Activated CD8-positive, alpha-beta memory T cell treated with anti-CD3 and anti-CD28 coated beads for 1 hour (primary cell): ENCODE measurements around the gene TAS1R2.
"Not testable (repeated sequence)": the region's sequence is repeated elsewhere in the genome, so short reads cannot be mapped to it uniquely, and the experiment has no call there.

Experiments
- DNase-seq, 2 donors: peaks; one replicate each; pipeline ENCODE4 v3.0.0-alpha.2; 2020; ENCODE audit warnings: low read depth in 1 of 2; ENCODE audit errors: extremely low read depth in 1 of 2

Gene TAS1R2

DNA sequence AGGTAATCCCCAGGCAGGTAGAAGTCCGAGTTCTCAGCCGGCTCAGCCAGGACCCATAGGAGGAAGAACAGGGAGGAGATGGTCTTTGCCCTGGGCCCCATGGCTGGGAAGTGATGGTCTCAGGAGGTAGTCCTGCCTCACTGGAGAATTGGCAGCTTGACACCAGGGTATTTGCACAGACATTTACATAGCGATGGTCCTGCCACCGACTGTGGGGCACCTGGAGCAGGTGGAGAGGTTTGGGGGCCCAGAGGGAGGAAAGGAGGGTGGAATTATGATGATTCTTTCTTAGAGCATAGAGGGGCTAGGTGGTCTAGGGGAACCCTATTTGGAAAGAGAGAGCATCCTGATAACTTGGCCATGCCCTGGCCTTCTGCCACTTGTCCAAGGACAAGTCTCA lies at the start of gene TAS1R2:
Gene TAS1R2, minus strand, starts transcription at position 101 of the 400 bp plus-strand sequence. Its CDS starts 0 bp downstream, at position 101.
- no peak for DNase-seq

- no peak for DNase-seq
Measured at GRCh38 chr1:18907917-18908845, 48.7 kb upstream of the TAS1R2 start.

- DNase-seq: peak in 1 of 2 donors; percentile 33
Measured at GRCh38 chr1:18907021-18907916, 47.8 kb upstream of the TAS1R2 start.

DNA sequence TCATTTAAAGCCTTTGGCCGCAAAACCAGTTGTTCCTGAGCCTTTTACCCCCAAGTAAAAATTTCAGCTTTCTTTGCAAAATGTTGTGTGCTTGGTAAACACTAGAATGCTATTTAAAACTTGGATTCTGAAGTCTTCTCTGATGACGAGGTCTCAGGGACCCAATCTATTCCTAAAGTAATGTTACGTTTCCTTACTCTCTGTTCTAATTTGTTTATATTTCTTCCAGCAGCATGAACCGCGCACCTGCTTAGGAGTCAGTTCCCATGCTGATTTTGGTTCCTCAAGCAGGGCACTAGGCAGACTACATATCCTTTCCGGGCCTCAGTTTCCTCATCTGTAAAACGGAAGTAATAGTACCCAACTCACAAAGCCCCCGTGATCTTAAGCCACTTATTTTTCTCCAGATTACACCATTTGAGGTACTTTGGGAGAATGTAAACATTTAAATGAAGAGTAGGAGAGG lies 43.9 kb upstream of the TAS1R2 start:
- DNase-seq: no peak

DNA sequence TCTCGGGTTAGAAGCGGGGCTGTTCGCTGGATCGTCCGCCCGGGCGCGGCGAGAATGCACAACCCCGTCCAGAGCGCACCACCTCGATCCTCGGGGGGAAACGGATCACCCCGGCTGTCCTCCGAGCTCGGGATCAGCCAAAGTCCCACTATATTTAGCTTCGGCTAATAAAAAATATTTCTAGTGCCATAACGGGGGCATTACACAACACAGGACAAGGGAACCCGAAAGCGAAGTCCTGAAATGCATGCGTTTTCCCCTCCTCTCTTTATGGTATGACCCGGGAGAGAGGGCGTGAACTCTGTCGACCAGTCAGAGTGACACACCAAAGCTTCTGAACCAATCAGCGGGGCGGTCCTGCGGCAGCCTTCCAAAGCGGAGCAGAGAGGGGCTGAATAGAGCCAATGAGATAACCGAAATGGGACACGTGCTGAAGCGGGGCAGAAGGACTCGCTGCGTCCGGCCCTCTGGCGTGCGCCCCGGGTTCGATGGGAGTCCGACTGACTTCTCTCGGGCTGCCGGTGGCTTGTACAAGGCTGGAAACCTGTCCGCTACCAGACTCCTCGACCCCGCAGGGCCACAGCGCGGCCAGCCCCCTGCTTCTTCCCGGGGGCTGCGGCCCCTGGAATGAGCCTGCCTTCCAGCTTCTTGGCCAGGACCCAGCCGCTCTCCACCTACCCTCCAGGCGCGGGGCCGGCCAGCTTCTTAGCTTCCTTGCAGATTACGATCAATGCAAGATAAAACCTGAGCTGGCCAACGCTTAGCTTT lies 43.2 kb upstream of the TAS1R2 start, which contains the start of gene ALDH4A1:
Gene ALDH4A1, minus strand, starts transcription at position 33 of the 768 bp plus-strand sequence. Its CDS starts 32 bp downstream, at position 1.
- peak; percentile 81 to 90 for DNase-seq

DNA sequence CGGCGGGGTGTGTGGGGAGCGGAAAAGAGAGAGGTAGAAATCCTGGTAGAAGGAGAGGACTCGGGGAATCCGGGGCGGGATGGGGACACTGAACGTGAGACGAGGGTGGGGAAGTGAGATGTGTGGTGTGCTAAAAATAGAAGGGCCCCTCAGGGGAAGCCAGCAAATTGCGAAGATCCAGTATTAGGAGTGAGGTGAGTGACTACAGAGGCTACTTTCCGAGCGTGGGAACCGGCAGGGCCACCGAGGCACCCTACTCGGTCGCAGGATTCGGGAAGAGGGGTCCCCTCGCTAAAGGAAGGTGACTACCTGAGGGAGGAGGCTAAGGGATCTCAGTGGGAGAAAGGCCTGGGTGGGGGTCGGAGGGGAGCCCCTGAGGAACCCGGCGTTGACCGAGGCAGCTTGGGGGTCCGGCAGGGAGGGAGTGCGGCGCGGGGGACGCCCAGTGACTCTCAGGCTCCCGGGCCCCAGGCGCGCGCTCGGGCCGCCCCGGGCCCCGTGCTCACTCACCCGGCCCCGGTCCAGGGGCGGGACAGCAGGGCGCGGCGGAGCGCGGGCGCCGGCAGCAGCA lies 42.6 kb upstream of the TAS1R2 start:
- DNase-seq: no peak

DNA sequence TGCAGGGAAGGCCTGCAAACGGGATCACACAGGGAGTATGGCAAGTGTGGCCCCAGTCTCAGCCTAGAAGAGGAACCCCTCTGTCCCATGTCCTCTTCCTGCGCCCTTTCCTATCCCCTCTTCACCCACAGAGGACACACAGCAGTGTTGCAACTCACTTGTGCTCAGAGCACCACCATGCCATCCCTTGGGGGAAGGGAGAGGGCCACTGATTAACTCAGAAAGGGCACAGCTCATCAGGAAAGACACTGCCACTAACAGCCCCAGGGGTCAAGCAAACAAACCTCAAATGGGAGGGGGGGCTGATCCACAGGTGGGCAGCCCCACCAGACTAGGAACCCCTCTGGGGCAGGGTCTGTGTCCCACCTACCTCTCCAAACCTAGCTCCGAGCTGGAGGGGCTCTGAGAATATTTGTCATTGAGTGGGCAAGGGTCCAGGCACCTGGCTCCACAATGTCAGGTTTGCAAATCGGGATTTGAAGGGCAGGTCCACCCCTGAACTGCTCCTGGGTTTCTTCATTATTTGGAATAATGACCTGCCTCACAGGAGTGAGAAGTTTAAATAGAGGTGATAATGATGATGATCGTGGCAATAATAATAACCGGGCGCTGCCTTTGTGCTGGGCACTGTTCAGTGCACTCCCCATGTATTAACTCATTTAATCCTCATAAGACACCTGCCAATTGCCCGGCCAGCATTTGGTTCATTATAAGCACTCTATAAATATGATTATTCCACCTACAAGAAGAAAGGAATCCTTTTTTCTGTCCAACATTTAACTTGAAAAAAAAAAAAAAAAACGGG lies 41.9 kb upstream of the TAS1R2 start:
- no peak for DNase-seq

DNA sequence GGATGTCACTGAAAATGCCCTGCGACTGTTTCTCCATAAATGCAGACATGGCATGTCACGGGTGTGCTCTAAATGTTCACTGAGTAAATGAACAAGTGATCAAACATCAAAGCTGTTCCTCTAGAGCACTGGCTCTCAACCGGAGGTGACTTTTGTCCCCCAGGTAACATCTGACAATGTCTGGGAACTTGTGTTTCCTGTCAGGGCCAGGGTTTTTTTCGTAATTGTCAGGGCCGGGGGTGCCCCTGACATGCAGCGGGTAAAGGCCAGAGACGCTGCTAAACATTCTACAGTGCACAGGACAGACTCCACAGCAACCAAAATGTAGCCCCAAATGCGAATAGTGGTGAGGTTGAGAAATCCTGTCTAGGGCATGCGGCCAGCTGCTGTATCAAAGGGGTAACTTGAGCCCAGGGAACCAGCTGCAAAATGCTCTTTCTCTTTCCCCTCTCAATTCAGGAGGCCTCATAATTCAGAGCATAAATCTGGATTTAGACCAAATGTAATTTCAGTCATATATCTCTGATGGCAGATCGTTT lies 40.9 kb upstream of the TAS1R2 start:
- DNase-seq: no peak

DNA sequence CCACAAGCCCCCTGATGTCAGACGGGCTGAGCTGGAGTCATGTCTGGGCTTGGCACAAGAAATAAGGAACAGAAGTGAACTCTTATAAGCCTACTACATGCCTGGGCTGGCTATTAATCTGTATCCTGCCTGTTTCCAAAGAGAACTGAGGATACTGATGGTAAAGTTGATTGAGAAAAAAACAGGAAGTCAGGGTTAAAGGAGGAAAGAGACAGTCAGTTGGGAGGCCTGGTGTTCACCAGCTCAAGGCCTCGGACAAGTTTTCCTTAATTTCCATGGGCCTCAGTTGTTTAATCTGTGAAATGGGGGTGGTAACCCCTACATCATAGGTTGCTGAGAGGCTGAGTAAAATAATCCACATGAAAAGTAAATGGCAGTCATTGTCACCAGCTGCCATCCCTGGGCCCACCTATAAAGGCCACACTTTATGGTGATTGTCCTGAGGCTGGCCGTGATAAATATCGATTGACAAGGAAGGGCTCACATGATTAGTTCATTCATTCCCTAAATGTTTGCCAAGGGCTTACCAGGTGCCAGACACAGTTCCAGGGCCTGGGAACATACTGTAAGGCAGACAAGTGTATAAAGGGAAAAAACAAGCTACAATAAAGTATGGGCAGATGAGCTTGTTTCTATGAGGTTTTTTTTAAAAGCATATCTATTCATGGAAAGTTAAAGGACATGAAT lies 40.0 kb upstream of the TAS1R2 start:
- DNase-seq: no peak

DNA sequence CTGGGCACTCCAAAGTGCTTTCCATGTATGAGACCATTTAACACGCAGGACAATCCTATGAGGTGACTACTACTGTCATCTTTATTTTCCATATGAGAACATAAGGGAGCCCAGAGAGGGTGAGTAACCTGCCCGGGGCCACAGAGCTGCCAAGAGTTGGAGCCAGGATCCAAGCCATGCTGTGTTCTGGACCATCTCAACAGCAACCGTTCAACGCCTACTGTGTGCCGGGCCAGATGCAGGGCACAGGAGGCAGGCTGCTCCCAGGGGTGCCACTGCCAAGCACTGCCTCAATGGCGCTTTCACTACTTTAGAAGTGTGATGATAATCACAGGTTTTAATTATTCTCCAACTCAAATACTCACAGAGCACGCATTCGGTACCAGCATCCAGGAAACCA lies 39.1 kb upstream of the TAS1R2 start:
- no peak for DNase-seq

DNA sequence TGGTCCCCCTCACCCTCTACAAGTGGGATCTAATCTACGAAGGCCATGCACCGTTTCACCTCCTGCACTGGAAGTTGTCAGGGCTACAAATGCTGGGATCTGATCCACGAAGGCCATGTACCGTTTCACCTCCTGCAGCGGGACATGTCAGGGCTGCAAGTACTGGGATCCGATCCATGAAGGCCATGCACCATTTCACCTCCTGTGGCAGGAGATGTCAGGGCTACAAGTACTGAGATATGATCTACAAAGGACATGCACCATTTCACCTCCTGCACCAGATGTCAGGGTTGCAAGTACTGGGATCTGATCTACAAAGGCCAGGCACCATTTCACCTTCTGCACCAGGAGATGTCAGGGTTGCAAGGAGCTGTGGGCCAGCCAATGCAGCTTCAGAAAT lies 35.9 kb upstream of the TAS1R2 start:
- DNase-seq: no peak

DNA sequence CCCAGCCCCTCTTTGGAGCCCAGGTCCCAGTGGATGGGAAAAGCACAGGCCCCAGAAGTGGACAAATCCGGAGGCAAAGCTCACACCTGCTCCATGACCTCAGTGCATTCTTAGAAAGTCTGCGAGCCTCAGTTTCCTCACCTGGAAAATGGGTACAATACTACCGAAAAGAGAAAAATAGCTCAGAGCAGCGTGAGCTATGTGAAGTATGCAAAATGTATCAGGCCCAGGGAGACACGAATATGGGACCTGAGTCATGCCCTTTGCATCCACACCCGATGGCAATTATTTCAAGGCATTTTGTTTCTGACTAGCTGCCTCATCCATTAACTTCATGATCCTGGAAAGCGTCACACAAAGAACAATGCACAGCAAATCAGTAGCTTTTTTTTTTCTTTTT lies 33.7 kb upstream of the TAS1R2 start:
- no peak for DNase-seq

- DNase-seq: not testable (repeated sequence)
Measured at GRCh38 chr1:18891858-18892257, 32.4 kb upstream of the TAS1R2 start.

DNA sequence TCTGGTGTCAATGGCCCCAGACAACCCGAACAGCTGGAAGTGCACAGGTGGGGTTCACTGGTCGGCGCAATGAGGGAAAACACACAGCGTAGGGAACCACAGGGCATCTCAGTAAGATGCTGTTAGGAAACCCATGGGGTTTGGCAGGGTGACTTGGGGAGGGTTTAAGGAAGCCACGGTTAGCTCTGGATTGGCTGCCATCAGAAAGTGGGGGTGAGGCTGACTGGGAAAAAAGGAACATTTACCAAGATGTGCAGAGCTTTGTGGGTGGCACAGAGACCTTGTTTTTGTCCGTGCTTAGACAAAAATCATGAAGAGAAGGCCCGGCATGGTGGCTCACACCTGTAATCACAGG lies 31.9 kb upstream of the TAS1R2 start:
- DNase-seq: no peak

DNA sequence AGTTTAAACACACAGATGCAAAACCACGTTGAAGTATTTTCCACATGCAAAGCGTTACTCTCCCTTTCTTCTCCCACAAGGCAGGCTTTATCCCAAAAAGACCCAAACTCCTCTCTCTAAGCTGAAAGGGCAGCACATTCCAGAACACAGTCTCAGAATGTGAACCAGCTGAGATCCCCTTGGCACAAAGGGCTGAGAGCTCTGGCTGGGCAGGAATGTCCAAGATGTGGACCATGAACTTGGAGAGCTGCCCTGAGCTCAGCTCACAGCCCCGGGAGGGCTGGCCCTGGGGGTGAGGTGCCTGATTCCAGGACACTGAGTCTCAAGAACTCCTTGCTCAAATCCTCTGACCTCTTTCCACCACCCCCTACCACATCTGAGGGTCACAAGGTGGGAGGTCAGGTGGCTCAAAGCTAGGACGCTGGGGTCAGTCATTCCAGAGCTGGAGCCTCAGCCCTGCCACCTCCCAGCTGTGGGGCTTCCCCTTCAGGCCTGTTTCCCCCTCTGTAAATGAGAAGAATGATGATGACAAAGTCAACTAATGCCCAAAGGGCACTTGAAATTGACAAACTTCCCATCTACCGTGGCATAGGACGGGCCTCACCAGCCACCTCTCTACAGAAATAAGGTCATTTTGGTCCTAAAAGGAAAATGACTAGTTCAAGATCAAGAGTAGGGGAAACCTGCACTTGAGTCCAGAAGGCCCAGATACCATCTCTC lies 31.4 kb upstream of the TAS1R2 start:
- no peak for DNase-seq

DNA sequence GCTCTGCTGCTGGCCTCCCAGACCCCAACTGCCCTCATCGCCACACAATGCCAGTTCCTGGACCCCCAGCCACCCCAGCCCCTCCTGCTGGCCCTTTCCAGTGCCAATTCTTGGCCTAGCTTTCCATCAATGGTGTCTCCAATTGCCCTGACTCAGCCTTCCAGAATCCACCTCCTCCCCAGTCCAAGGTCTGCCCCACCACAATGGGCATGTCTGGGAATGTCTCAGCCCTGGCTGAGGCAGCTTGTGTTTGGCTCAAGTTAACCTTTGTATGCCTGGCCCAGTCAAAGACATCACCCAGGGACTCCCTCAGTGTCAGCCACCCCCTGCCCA lies 26.5 kb upstream of the TAS1R2 start:
- no peak for DNase-seq

- no peak for DNase-seq
Measured at GRCh38 chr1:18885311-18886002, 26.0 kb upstream of the TAS1R2 start.

GRCh38 chr1:18884727-18885126 lies 25.3 kb upstream of the TAS1R2 start:
- DNase-seq: no peak
